Measurements from ENCODE around the gene ST13.

- TF ChIP-seq CTCF (IDR thresholded peaks at IDR 0.05; ENCODE audit: low read depth, low read length, missing input control) (no peak), MAX (IDR thresholded peaks at IDR 0.05) (no peak), HNF4G (IDR thresholded peaks at IDR 0.05) (no peak), GABPA (IDR thresholded peaks at IDR 0.05 in 1 of 2, conservative IDR thresholded peaks at IDR 0.05 in 1 of 2) (no peak), HNF4A (conservative IDR thresholded peaks at IDR 0.05) (no peak), RAD21 (IDR thresholded peaks at IDR 0.05) (no peak), ZBTB33 (IDR thresholded peaks at IDR 0.05) (no peak)
These were observed 51.2 kb downstream of the ST13 start for GRCh38 chr22:40805239-40805638.
